GM21381 (cell line): ENCODE measurements around the gene USP40.

Source experiments
- ATAC-seq: cut with Tn5 transposase; IDR thresholded peaks from one replicate; pipeline ENCODE4 v1.9.1; 2021; ENCODE audit warnings: mild to moderate bottlenecking, moderate library complexity; ENCODE audit not compliant: unreplicated experiment

Gene USP40

GRCh38 chr2:233433794-233434193, 132.8 kb downstream of the USP40 start:
- no peak for ATAC-seq

- no peak for ATAC-seq
These were observed 133.6 kb downstream of the USP40 start for GRCh38 chr2:233433029-233433428.

- ATAC-seq: no peak
These were observed 135.9 kb downstream of the USP40 start for GRCh38 chr2:233430651-233431050.

- no peak for ATAC-seq
These were observed 136.5 kb downstream of the USP40 start for GRCh38 chr2:233430081-233430480.

- ATAC-seq: no peak
These were observed 137.2 kb downstream of the USP40 start for GRCh38 chr2:233429175-233429897.

- no peak for ATAC-seq
These were observed 138.1 kb downstream of the USP40 start for GRCh38 chr2:233428438-233428837.

GRCh38 chr2:233428008-233428407, 138.6 kb downstream of the USP40 start:
- ATAC-seq: no peak

GRCh38 chr2:233426619-233427342, 139.8 kb downstream of the USP40 start:
- ATAC-seq: no peak
